Left colon (tissue), 2 donors: ENCODE results near the gene RILPL2. TPM values are rescaled to one million over a fixed set of nuclear protein-coding genes. Genes with fewer than 3 reads are reported as not detected.

Experiments
- total RNA-seq, 2 donors: library from RNA; stranded (reverse); fragmentation: NEBNext Ultra II Directional; extraction: Animal tissue kit (Norgen Biotek cat#: 25700); gene quantifications; one replicate each; pipeline ENCODE4 v1.2.1, GENCODE V29; 2021
- donor health status: DM: no; HTN: no; CAD: no.
- donor health status: DM: yes; HTN: yes; CAD: no.

RILPL2 gene
- total RNA-seq, 2 donors from 2014 or later = 1.1 to 1.9 TPM

Other genes starting within 250 kb of the RILPL2 start
- 10 to 100 TPM; 12.3 to 19.8 TPM for gene MPHOSPH9, start 203.5 kb downstream of the RILPL2 start, total RNA-seq
- gene MTRFR, start 203.2 kb downstream of the RILPL2 start, total RNA-seq = 1 to 10 TPM; 9.2 to 9.6 TPM
- gene CDK2AP1, start 164.8 kb downstream of the RILPL2 start, total RNA-seq = 10 to 100 TPM; 60.5 to 61.3 TPM
- 10 to 100 TPM; 28.3 to 31.0 TPM for gene SBNO1, start 71.8 kb downstream of the RILPL2 start, total RNA-seq
- 10 to 100 TPM; 38.3 to 52.0 TPM for gene KMT5A, start 52.6 kb downstream of the RILPL2 start, total RNA-seq
- gene SNRNP35, start 21.5 kb upstream of the RILPL2 start, total RNA-seq = 10 to 100 TPM; 18.7 to 23.8 TPM
- 1 to 10 TPM; 4.3 to 4.9 TPM for gene RILPL1, start 97.0 kb upstream of the RILPL2 start, total RNA-seq
- gene TMED2, start 147.9 kb upstream of the RILPL2 start, total RNA-seq = 100 to 1,000 TPM; 229 to 262 TPM
- 10 to 100 TPM; 13.0 to 15.4 TPM for gene DDX55, start 165.4 kb upstream of the RILPL2 start, total RNA-seq
- gene EIF2B1, start 197.0 kb upstream of the RILPL2 start, total RNA-seq = 10 to 100 TPM; 38.8 to 43.4 TPM
- 10 to 100 TPM; 19.6 to 25.1 TPM for gene GTF2H3, start 197.1 kb upstream of the RILPL2 start, total RNA-seq
- gene TCTN2, start 234.4 kb upstream of the RILPL2 start, total RNA-seq = 1 to 10 TPM; 4.8 to 6.0 TPM